Heart right ventricle (tissue), 16 donors: ENCODE measurements around the gene LNPK. TPM values are rescaled to one million over a fixed set of nuclear protein-coding genes. Genes with fewer than 3 reads are reported as not detected.

Experiments used
- ATAC-seq, 8 donors: fragments of 200-7000 bp; cut with Tn5 transposase; one replicate each; pipeline ENCODE4 v1.9.1; 2020; ENCODE audit warnings: mild to moderate bottlenecking in 8 of 8, moderate library complexity in 8 of 8, moderate number of reproducible peaks in 1 of 8
- DNase-seq, 2 donors: peaks; one replicate each; pipeline ENCODE4 v3.0.0-alpha.2; 2020
- H3K27ac ChIP-seq, 10 donors: fragments of 200-600 bp; sonication (generic) in 2 of 10; one replicate each; pipeline versions ENCODE4 v1.5.0 to v1.8.0; 2020 to 2022; ENCODE audit warnings: mild to moderate bottlenecking in 3 of 10
- H3K27me3 ChIP-seq, 7 donors: fragments of 200-600 bp; one replicate each; pipeline ENCODE4 v1.8.0; 2021 to 2022; ENCODE audit warnings: mild to moderate bottlenecking in 2 of 7
- H3K36me3 ChIP-seq, 9 donors: fragments of 200-600 bp; sonication (generic) in 1 of 9; one replicate each; pipeline versions ENCODE4 v1.5.0 to v1.8.0; 2020 to 2022; ENCODE audit warnings: mild to moderate bottlenecking in 2 of 9
- H3K4me1 ChIP-seq, 9 donors: fragments of 200-600 bp; sonication (generic) in 1 of 9; one replicate each; pipeline versions ENCODE4 v1.5.0 to v1.8.0; 2020 to 2022; ENCODE audit warnings: mild to moderate bottlenecking in 4 of 9
- H3K4me3 ChIP-seq, 10 donors: fragments of 200-600 bp; sonication (generic) in 2 of 10; one replicate each; pipeline versions ENCODE4 v1.5.0 to v1.8.0; 2020 to 2022; ENCODE audit warnings: mild to moderate bottlenecking in 7 of 10, moderate library complexity in 2 of 10
- H3K9me3 ChIP-seq, 11 donors: fragments of 200-600 bp in 10 of 11; sonication (generic) in 2 of 11; one replicate each; pipeline versions ENCODE4 v1.5.0 to v1.8.0; 2013 to 2022; ENCODE audit warnings: mild to moderate bottlenecking in 2 of 11, control low read depth in 1 of 11, moderate library complexity in 1 of 11
- WGBS, 2 donors: extraction: QIAGEN DNeasy Blood & Tissue Kit; methylation state at CpG; one replicate each; pipeline ENCODE4 v1.1.7; 2013; ENCODE audit warnings: inconsistent platforms in 1 of 2; 5-methylcytosine and 5-hydroxymethylcytosine counted together
- intact Hi-C, 10 donors: fragments of 100-400 bp; cut with DNase I; formaldehyde crosslinking; loops; one replicate each; pipeline versions ENCODE4 v1.11.1 to v1.14.2; 2022
- polyA plus RNA-seq, 2 donors: library from polyadenylated mRNA; stranded (reverse); fragments of 200-250 nt; gene quantifications; one replicate each; pipeline ENCODE4 v1.2.3, GENCODE V29; 2013
- total RNA-seq, 10 donors: library from RNA; stranded (reverse); fragmentation: NEBNext Ultra II Directional in 3 of 10; extraction: Animal tissue kit (Norgen Biotek cat#: 25700) in 3 of 10; gene quantifications; one replicate each; pipeline versions ENCODE4 v1.2.1 to v1.2.4, GENCODE V29; 2021 to 2023
- TF ChIP-seq, protein P1 (sequence below), 9 donors: fragments of 200-600 bp; sonication (generic) in 2 of 9; IDR thresholded peaks; one replicate each; pipeline versions ENCODE4 v1.5.0 to v1.8.0; 2021 to 2022; ENCODE audit warnings: antibody characterized with exemption in 9 of 9, mild to moderate bottlenecking in 5 of 9, moderate library complexity in 1 of 9
- donor health status: Arrhythmogenic right ventricular cardiomyopathy.
- donor health status: ischemic (EF 13 %, LVEDD 7.1; RV severe dilation, severe dysfunction).
- donor health status: healthy with polysubstance abuse.
- donor health status: DM: no; HTN: yes; CAD: no.
- donor health status: DM: no; HTN: no; CAD: no.
- donor health status: ischemic (EF 25% LVEDD 6.9; RV normal size, moderate dysfunction).
- donor health status: ischemic (EF 25% LVEDD 5.7; RV mildly dilated, moderate dysfunction).
- donor health status: healthy.
- donor health status: DM: yes; HTN: yes; CAD: no.
- donor health status: Ischemic cardiomyopathy.
- donor health status: ischemic (EF 35%, LVEDD 5.7; RV mildly dilated, moderate dysfunction).
- donor health status: nonischemic (EF 11% LVEDD 7.7; RV severe dilation, severe dysfunction).
- donor health status: DM: yes; HTN: yes; CAD: no.
- donor health status: PGD.
- donor health status: ischemic (EF 29% LVEDD 5.4; RV normal size, mild dysfunction).
- donor health status: nonischemic (EF 23%, LVEDD 6.1; RV moderate dilation, normal function).

Gene LNPK
- total and polyA plus RNA-seq, 12 donors: 4.9 to 51.3 (median 32.5) TPM

DNA sequence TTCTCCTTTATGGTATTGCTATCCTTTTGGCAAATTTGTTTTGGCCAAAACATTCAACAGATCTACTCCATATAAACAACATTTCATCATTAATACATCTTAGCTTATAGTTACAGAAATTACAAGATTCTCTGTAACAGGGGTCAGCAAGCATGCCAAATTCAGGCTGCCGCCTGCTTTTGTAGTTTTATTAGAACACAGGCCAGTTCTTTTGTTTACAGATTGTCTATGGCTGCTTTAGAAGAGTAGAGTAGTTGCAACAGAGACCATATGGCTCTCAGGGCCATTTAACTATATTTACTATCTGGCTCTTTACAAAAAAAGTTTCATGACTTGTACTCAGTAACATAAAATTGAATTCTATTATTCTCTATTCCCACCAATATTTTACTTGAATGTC is 53.9 kb downstream of the LNPK start:
- Histone ChIP-seq H3K27ac (no peak overlapping the region), H3K4me3 (no peak overlapping the region), H3K27me3 (no peaks in the 10 kb centered on the region), H3K4me1 (no peaks in the 10 kb centered on the region), H3K9me3 (no peaks in the 10 kb centered on the region), H3K36me3 (peaks cover 0 to 47% (median 4%) of the 10 kb centered on the region in 9 donors)
- WGBS, 2 donors: 91 to 93% methylated on average over 1 of the region's 1 CpG
- DNase-seq (no peak), ATAC-seq (no peak)
- intact Hi-C loops: no loop called here
- TF ChIP-seq, protein P1, sequence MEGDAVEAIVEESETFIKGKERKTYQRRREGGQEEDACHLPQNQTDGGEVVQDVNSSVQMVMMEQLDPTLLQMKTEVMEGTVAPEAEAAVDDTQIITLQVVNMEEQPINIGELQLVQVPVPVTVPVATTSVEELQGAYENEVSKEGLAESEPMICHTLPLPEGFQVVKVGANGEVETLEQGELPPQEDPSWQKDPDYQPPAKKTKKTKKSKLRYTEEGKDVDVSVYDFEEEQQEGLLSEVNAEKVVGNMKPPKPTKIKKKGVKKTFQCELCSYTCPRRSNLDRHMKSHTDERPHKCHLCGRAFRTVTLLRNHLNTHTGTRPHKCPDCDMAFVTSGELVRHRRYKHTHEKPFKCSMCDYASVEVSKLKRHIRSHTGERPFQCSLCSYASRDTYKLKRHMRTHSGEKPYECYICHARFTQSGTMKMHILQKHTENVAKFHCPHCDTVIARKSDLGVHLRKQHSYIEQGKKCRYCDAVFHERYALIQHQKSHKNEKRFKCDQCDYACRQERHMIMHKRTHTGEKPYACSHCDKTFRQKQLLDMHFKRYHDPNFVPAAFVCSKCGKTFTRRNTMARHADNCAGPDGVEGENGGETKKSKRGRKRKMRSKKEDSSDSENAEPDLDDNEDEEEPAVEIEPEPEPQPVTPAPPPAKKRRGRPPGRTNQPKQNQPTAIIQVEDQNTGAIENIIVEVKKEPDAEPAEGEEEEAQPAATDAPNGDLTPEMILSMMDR (IDR thresholded peaks at IDR 0.05): no peak

DNA sequence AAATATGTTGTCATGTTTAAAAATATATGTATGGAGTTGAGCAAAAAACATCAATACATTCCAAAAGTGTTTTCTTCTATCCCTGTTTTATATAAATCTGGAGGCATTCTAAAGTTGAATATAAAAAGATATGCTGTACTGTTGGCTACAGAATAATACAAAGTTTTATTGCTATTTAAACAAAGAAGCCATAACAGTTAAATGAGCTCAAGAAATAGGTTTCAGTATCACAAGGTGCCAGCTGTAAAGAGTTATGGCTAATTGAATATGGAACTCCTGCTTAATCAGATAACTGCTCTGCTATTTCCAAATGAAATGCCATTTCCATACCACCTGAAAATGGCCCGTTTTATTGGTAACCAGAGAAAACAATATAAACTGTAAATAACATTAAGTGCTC is 55.0 kb downstream of the LNPK start:
- peaks cover 0 to 58% (median 4%) of the 10 kb centered on the region in 9 donors for H3K36me3 ChIP-seq
- no peak overlapping the region for H3K27ac ChIP-seq
- intact Hi-C loops: no loop called here
- no peaks in the 10 kb centered on the region for H3K27me3 ChIP-seq
- no peak overlapping the region for H3K4me3 ChIP-seq
- H3K4me1 ChIP-seq: no peaks in the 10 kb centered on the region
- DNase-seq (no peak), ATAC-seq (no peak)
- 90 to 92% methylated on average over 1 of the region's 1 CpG for WGBS, 2 donors
- TF ChIP-seq, protein P1 (IDR thresholded peaks at IDR 0.05): no peak
- peaks cover 0 to 3% (median 0%) of the 10 kb centered on the region in 11 donors for H3K9me3 ChIP-seq

DNA sequence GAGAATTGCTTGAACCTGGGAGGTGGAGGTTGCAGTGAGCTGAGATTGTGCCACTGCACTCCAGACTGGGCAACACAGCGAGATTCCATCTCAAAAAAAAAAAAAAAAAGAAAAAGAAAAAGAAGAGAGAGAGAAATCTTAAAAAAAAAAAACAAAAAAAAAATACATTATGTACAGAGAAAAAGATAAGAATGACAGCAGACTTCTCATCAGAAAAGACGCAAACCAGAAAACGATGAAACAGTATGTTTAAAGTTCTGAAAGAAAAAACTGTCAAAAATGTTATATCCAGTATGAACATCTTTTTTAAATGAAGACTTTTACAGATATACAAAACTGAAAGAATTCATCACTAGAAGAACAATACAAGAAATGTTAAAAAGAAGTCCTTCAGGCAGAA is 60.4 kb downstream of the LNPK start:
- 98 to 99% methylated on average over 3 of the region's 3 CpGs for WGBS, 2 donors
- Histone ChIP-seq H3K27me3 (no peaks in the 10 kb centered on the region), H3K27ac (no peak overlapping the region), H3K4me1 (no peaks in the 10 kb centered on the region), H3K9me3 (peaks cover 0 to 10% (median 0%) of the 10 kb centered on the region in 11 donors), H3K36me3 (peaks cover 0 to 100% (median 8%) of the 10 kb centered on the region in 9 donors), H3K4me3 (no peak overlapping the region)
- TF ChIP-seq, protein P1 (IDR thresholded peaks at IDR 0.05): no peak
- ATAC-seq (no peak), DNase-seq (no peak)
- intact Hi-C loops: no loop called here

DNA sequence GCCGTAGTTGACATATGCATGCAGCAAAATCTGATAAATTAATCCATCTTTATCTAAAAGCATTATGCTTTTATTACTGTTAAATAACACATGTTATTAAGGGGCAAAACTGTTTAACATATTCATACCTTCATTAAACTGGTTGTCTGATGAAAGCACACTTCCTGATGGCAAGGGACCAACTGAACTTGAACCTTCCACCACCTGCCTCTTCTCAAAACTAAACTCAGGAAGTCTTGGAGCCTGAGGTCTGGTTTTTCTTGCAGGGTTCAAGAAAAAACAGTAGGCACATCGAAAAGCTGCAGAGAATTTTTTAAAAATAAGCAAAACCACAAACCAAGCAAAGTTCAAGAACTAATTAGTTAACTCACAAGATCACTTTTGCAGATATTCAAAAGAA is 64.9 kb downstream of the LNPK start:
- Histone ChIP-seq H3K36me3 (peaks cover 0 to 91% (median 16%) of the 10 kb centered on the region in 9 donors), H3K4me3 (no peak overlapping the region), H3K27ac (no peak overlapping the region), H3K4me1 (no peaks in the 10 kb centered on the region), H3K9me3 (peaks cover 0 to 9% (median 0%) of the 10 kb centered on the region in 11 donors), H3K27me3 (no peaks in the 10 kb centered on the region)
- ATAC-seq (no peak), DNase-seq (no peak)
- WGBS, 2 donors: 71 to 87% methylated on average over 2 of the region's 2 CpGs
- intact Hi-C loops: no loop called here
- TF ChIP-seq, protein P1 (IDR thresholded peaks at IDR 0.05): no peak
